Pancreas (tissue), 10 donors: ENCODE data around the gene ZSWIM5. TPM values are rescaled to one million over a fixed set of nuclear protein-coding genes. Genes with fewer than 3 reads are reported as not detected.

Source experiments
- ATAC-seq, 4 donors: fragments of 200-7000 bp; cut with Tn5 transposase; one replicate each; pipeline versions ENCODE4 v1.8.0 to v1.9.1; 2020; ENCODE audit warnings: mild to moderate bottlenecking in 4 of 4, moderate library complexity in 4 of 4
- DNase-seq, 6 donors: peaks; one replicate each; pipeline ENCODE4 v3.0.0-alpha.2; 2020
- FAIRE-seq: peaks from 2 replicates; lab custom pipeline; 2012; peaks lifted over from hg19 to GRCh38; lab: Jason Lieb, UNC
- H3K27ac ChIP-seq, 4 donors: fragments of 200-600 bp; sonication (generic); 1 replicate in 3 of 4; 2 replicates in 1 of 4; pipeline versions ENCODE4 v1.5.0 to v1.8.0; 2020
- H3K27me3 ChIP-seq, 4 donors: fragments of 200-600 bp; one replicate each; pipeline ENCODE4 v1.8.0; 2021
- H3K36me3 ChIP-seq, 3 donors: fragments of 200-600 bp; sonication (generic) in 1 of 3; one replicate each; pipeline versions ENCODE4 v1.5.0 to v1.8.0; 2020 to 2021
- H3K4me1 ChIP-seq, 3 donors: fragments of 200-600 bp; one replicate each; pipeline ENCODE4 v1.8.0; 2021
- H3K4me3 ChIP-seq, 4 donors: fragments of 200-600 bp; sonication (generic) in 2 of 4; one replicate each; pipeline versions ENCODE4 v1.5.0 to v1.8.0; 2020 to 2021
- H3K9me3 ChIP-seq, 4 donors: fragments of 200-600 bp; one replicate each; pipeline ENCODE4 v1.8.0; 2021
- CTCF ChIP-seq, 4 donors: fragments of 200-600 bp; sonication (generic) in 3 of 4; IDR thresholded peaks; one replicate each; pipeline versions ENCODE4 v1.5.0 to v1.8.0; 2021; ENCODE audit warnings: antibody characterized with exemption in 4 of 4
- WGBS, 2 donors: extraction: QIAGEN DNeasy Blood & Tissue Kit; methylation state at CpG; one replicate each; pipeline ENCODE4 v1.1.7; 2013; 5-methylcytosine and 5-hydroxymethylcytosine counted together
- intact Hi-C, 3 donors: fragments of 100-400 bp; cut with DNase I; formaldehyde crosslinking; loops; one replicate each; pipeline versions ENCODE4 v1.11.1 to v1.14.2; 2022
- polyA plus RNA-seq, 2 donors: library from polyadenylated mRNA; stranded (reverse); fragments of 200-250 nt; gene quantifications; one replicate each; pipeline ENCODE4 v1.2.3, GENCODE V29; 2013
- total RNA-seq, 6 donors: library from RNA; stranded (reverse); fragmentation: NEBNext Ultra II Directional in 4 of 6; extraction: Animal tissue kit (Norgen Biotek cat#: 25700) in 4 of 6; gene quantifications; one replicate each; pipeline versions ENCODE4 v1.2.1 to v1.2.4, GENCODE V29; 2021 to 2023
- donor health status: healthy with polysubstance abuse.
- donor health status: DM: no; HTN: no; CAD: no; lungs with moderate emphysema.
- donor health status: DM: no; HTN: no; CAD: no.
- donor health status: control.
- donor health status: control.
- donor health status: Bipolar disorder and iron deficiency.
- donor health status: DM: yes; HTN: yes; CAD: no.
- donor health status: DM: no; HTN: no; CAD: no.
- donor health status: DM: no; HTN: no; CAD: no.
- donor health status: DM: yes; HTN: yes; CAD: no.

Gene ZSWIM5
- total and polyA plus RNA-seq, 8 donors = 0.76 to 2.7 (median 2.4) TPM

GRCh38 chr1:45009956-45010854 is 196.2 kb downstream of the ZSWIM5 start:
- Histone ChIP-seq H3K4me1 (peaks cover 0 to 24% (median 6%) of the 10 kb centered on the region in 3 donors), H3K27ac (peak overlapping the region; percentile 60 to 92 (median 72)), H3K27me3 (no peaks in the 10 kb centered on the region), H3K4me3 (peak overlapping the region; percentile 72 to 99 (median 96)), H3K36me3 (peaks cover 3 to 37% (median 25%) of the 10 kb centered on the region in 3 donors), H3K9me3 (no peaks in the 10 kb centered on the region)
- intact Hi-C loops = loop anchor here in 2 of 3 donors (5.0 to 10.0 kb wide), 3 partner anchors 175 to 292 kb away; partner anchors contain the start of gene BEST4 (in 1 of the 2)
- WGBS, 2 donors = 13 to 16% methylated on average over 40 to 41 of the region's 41 CpGs
- DNase-seq (peak; percentile 51 to 90 (median 72)), ATAC-seq (peak; percentile 42 to 68 (median 45)), FAIRE-seq (no peak)
- TF ChIP-seq CTCF (IDR thresholded peaks at IDR 0.05) = no peak

GRCh38 chr1:45009296-45009865 is 197.0 kb downstream of the ZSWIM5 start:
- Histone ChIP-seq H3K27me3 (no peaks in the 10 kb centered on the region), H3K4me1 (peaks cover 0 to 24% (median 6%) of the 10 kb centered on the region in 3 donors), H3K36me3 (peaks cover 3 to 45% (median 33%) of the 10 kb centered on the region in 3 donors), H3K9me3 (no peaks in the 10 kb centered on the region), H3K27ac (no peak overlapping the region), H3K4me3 (peak overlapping the region in 2 of 4 donors; percentile 97 to 99)
- FAIRE-seq (no peak), ATAC-seq (no peak), DNase-seq (no peak)
- WGBS, 2 donors = 89 to 92% methylated on average over 11 of the region's 11 CpGs
- no peak for TF ChIP-seq CTCF (IDR thresholded peaks at IDR 0.05)
- intact Hi-C loops = loop anchor here in 1 of 3 donors (10.0 kb wide), 1 partner anchor 175 kb away; no protein-coding TSS in a partner anchor

GRCh38 chr1:45008516-45008915 is 197.9 kb downstream of the ZSWIM5 start:
- H3K9me3 ChIP-seq = no peaks in the 10 kb centered on the region
- H3K27ac ChIP-seq = no peak overlapping the region
- WGBS, 2 donors = 89 to 94% methylated on average over 12 of the region's 12 CpGs
- ATAC-seq (no peak), DNase-seq (no peak), FAIRE-seq (no peak)
- H3K4me3 ChIP-seq = no peak overlapping the region
- H3K36me3 ChIP-seq = peaks cover 3 to 54% (median 40%) of the 10 kb centered on the region in 3 donors
- H3K4me1 ChIP-seq = peaks cover 0 to 23% (median 6%) of the 10 kb centered on the region in 3 donors
- H3K27me3 ChIP-seq = no peaks in the 10 kb centered on the region
- no peak for TF ChIP-seq CTCF (IDR thresholded peaks at IDR 0.05)
- intact Hi-C loops = loop anchor here in 1 of 3 donors (10.0 kb wide), 1 partner anchor 174 kb away; no protein-coding TSS in a partner anchor

- no peak for FAIRE-seq
- 86% methylated on average over 3 of the region's 3 CpGs for WGBS, 2 donors
- no peak for DNase-seq
- Histone ChIP-seq H3K27ac (no peak overlapping the region), H3K4me1 (peaks cover 0 to 18% (median 6%) of the 10 kb centered on the region in 3 donors), H3K27me3 (no peaks in the 10 kb centered on the region), H3K4me3 (no peak overlapping the region), H3K9me3 (no peaks in the 10 kb centered on the region), H3K36me3 (peaks cover 3 to 58% (median 45%) of the 10 kb centered on the region in 3 donors)
- no peak for ATAC-seq
- TF ChIP-seq CTCF (IDR thresholded peaks at IDR 0.05) = no peak
- intact Hi-C loops = loop anchor here in 1 of 3 donors (10.0 kb wide), 1 partner anchor 173 kb away; no protein-coding TSS in a partner anchor
These were observed 198.3 kb downstream of the ZSWIM5 start for GRCh38 chr1:45008076-45008475.
